ENCODE results near the gene ELP4.
"Not testable (repeated sequence)": the region's sequence is repeated elsewhere in the genome, so short reads cannot be mapped to it uniquely, and the experiment has no call there.

The ELP4 gene

GRCh38 chr11:31702966-31703365, 193.4 kb downstream of the ELP4 start:
- DNase-seq (ENCODE audit: low read depth in 2 of 2): no peak

GRCh38 chr11:31706357-31706756, 196.8 kb downstream of the ELP4 start:
- no peak for DNase-seq (ENCODE audit: low read depth in 2 of 2)

- no peak for DNase-seq (ENCODE audit: low read depth in 2 of 2)
Observed at GRCh38 chr11:31711137-31711536, 201.6 kb downstream of the ELP4 start.

- no peak for DNase-seq (ENCODE audit: low read depth in 2 of 2)
Observed at GRCh38 chr11:31712851-31713250, 203.3 kb downstream of the ELP4 start.

- DNase-seq (ENCODE audit: low read depth in 2 of 2): no peak
Observed at GRCh38 chr11:31714840-31715239, 205.3 kb downstream of the ELP4 start.

- no peak for DNase-seq (ENCODE audit: low read depth in 2 of 2)
Observed at GRCh38 chr11:31720225-31720624, 210.7 kb downstream of the ELP4 start.

GRCh38 chr11:31720671-31721365, 211.3 kb downstream of the ELP4 start:
- no peak for DNase-seq (ENCODE audit: low read depth in 2 of 2)

GRCh38 chr11:31722754-31723153, 213.2 kb downstream of the ELP4 start:
- DNase-seq (ENCODE audit: low read depth in 2 of 2): no peak

- DNase-seq (ENCODE audit: low read depth in 2 of 2): no peak
Observed at GRCh38 chr11:31725176-31725575, 215.6 kb downstream of the ELP4 start.

- DNase-seq (ENCODE audit: low read depth in 2 of 2): no peak
Observed at GRCh38 chr11:31728432-31728831, 218.9 kb downstream of the ELP4 start.

GRCh38 chr11:31740131-31740530, 230.6 kb downstream of the ELP4 start:
- DNase-seq (ENCODE audit: low read depth in 2 of 2): no peak

GRCh38 chr11:31740731-31741368, 231.3 kb downstream of the ELP4 start:
- not testable (repeated sequence) for DNase-seq (ENCODE audit: low read depth in 2 of 2)

GRCh38 chr11:31747581-31747980, 238.0 kb downstream of the ELP4 start:
- DNase-seq (ENCODE audit: low read depth in 2 of 2): no peak

- no peak for DNase-seq (ENCODE audit: low read depth in 2 of 2)
Observed at GRCh38 chr11:31757260-31757835, 247.8 kb downstream of the ELP4 start.

- no peak for DNase-seq (ENCODE audit: low read depth in 2 of 2)
Observed at GRCh38 chr11:31761636-31762035, 252.1 kb downstream of the ELP4 start.

- no peak for DNase-seq (ENCODE audit: low read depth in 2 of 2)
Observed at GRCh38 chr11:31763296-31763695, 253.7 kb downstream of the ELP4 start.

GRCh38 chr11:31764261-31764660, 254.7 kb downstream of the ELP4 start:
- DNase-seq (ENCODE audit: low read depth in 2 of 2): no peak

- DNase-seq (ENCODE audit: low read depth in 2 of 2): no peak
Observed at GRCh38 chr11:31764766-31765165, 255.2 kb downstream of the ELP4 start.

- no peak for DNase-seq (ENCODE audit: low read depth in 2 of 2)
Observed at GRCh38 chr11:31767066-31767465, 257.5 kb downstream of the ELP4 start.

GRCh38 chr11:31767685-31768084, 258.1 kb downstream of the ELP4 start:
- DNase-seq (ENCODE audit: low read depth in 2 of 2): no peak

- no peak for DNase-seq (ENCODE audit: low read depth in 2 of 2)
Observed at GRCh38 chr11:31768749-31769640, 259.4 kb downstream of the ELP4 start.

- DNase-seq (ENCODE audit: low read depth in 2 of 2): no peak
Observed at GRCh38 chr11:31770011-31770700, 260.6 kb downstream of the ELP4 start.

Measured in stimulated activated CD8-positive, alpha-beta memory T cell treated with anti-CD3 and anti-CD28 coated beads, Interleukin-2, amount 100 ng/mL, for 48 hours (primary cell).